Neuron (in vitro differentiated cells): ENCODE results near the gene NBEA.

Source experiments
- H2AFZ ChIP-seq: one replicate; pipeline ENCODE4 v1.6.1; 2013; ENCODE audit warnings: low read depth, mild to moderate bottlenecking, inconsistent platforms, low read length, moderate library complexity
- H3K27me3 ChIP-seq: one replicate; pipeline ENCODE4 v1.6.1; 2013; ENCODE audit warnings: low read length; ENCODE audit not compliant: insufficient read depth
- H3K36me3 ChIP-seq: one replicate; pipeline ENCODE4 v1.6.1; 2013; ENCODE audit warnings: low read length; ENCODE audit not compliant: insufficient read depth
- H3K4me1 ChIP-seq: one replicate; pipeline ENCODE4 v1.6.1; 2013; ENCODE audit warnings: low read length; ENCODE audit not compliant: insufficient read depth
- H3K4me3 ChIP-seq: 2 replicates; pipeline ENCODE4 v1.5.1; 2013; ENCODE audit warnings: mild to moderate bottlenecking, low read length, moderate library complexity
- H3K9me3 ChIP-seq: one replicate; pipeline ENCODE4 v1.6.1; 2013; ENCODE audit warnings: low read length

Gene NBEA

GRCh38 chr13:35561540-35561939 lies 619.5 kb downstream of the NBEA start:
- Histone ChIP-seq H3K9me3 (no peaks in the 10 kb centered on the region), H3K4me3 (no peak overlapping the region), H3K27me3 (no peaks in the 10 kb centered on the region), H3K4me1 (no peaks in the 10 kb centered on the region), H2AFZ (no peak overlapping the region), H3K36me3 (no peaks in the 10 kb centered on the region)

GRCh38 chr13:35565273-35565672 lies 623.2 kb downstream of the NBEA start:
- Histone ChIP-seq H3K36me3 (no peaks in the 10 kb centered on the region), H3K27me3 (no peaks in the 10 kb centered on the region), H3K9me3 (no peaks in the 10 kb centered on the region), H3K4me3 (no peak overlapping the region), H3K4me1 (no peaks in the 10 kb centered on the region), H2AFZ (no peak overlapping the region)

GRCh38 chr13:35566340-35566739 lies 624.3 kb downstream of the NBEA start:
- no peaks in the 10 kb centered on the region for H3K9me3 ChIP-seq
- H3K27me3 ChIP-seq: no peaks in the 10 kb centered on the region
- H3K4me1 ChIP-seq: peaks cover 3% of the 10 kb centered on the region
- no peak overlapping the region for H2AFZ ChIP-seq
- H3K36me3 ChIP-seq: no peaks in the 10 kb centered on the region
- no peak overlapping the region for H3K4me3 ChIP-seq

- Histone ChIP-seq H3K27me3 (no peaks in the 10 kb centered on the region), H3K36me3 (no peaks in the 10 kb centered on the region), H3K4me3 (no peak overlapping the region), H3K4me1 (peaks cover 9% of the 10 kb centered on the region), H3K9me3 (no peaks in the 10 kb centered on the region), H2AFZ (no peak overlapping the region)
These were observed 625.4 kb downstream of the NBEA start for GRCh38 chr13:35567406-35567980.

- H2AFZ ChIP-seq: peak overlapping the region; percentile 47
- peaks cover 25% of the 10 kb centered on the region for H3K4me1 ChIP-seq
- no peak overlapping the region for H3K4me3 ChIP-seq
- no peaks in the 10 kb centered on the region for H3K9me3 ChIP-seq
- no peaks in the 10 kb centered on the region for H3K27me3 ChIP-seq
- H3K36me3 ChIP-seq: no peaks in the 10 kb centered on the region
These were observed 631.6 kb downstream of the NBEA start for GRCh38 chr13:35573639-35574038.

GRCh38 chr13:35592457-35592856 lies 650.4 kb downstream of the NBEA start:
- H3K27me3 ChIP-seq: no peaks in the 10 kb centered on the region
- H2AFZ ChIP-seq: no peak overlapping the region
- H3K36me3 ChIP-seq: no peaks in the 10 kb centered on the region
- no peaks in the 10 kb centered on the region for H3K9me3 ChIP-seq
- H3K4me1 ChIP-seq: no peaks in the 10 kb centered on the region
- no peak overlapping the region for H3K4me3 ChIP-seq

- H3K9me3 ChIP-seq: no peaks in the 10 kb centered on the region
- no peak overlapping the region for H3K4me3 ChIP-seq
- no peaks in the 10 kb centered on the region for H3K27me3 ChIP-seq
- no peaks in the 10 kb centered on the region for H3K36me3 ChIP-seq
- H3K4me1 ChIP-seq: peaks cover 3% of the 10 kb centered on the region
- no peak overlapping the region for H2AFZ ChIP-seq
These were observed 651.6 kb downstream of the NBEA start for GRCh38 chr13:35593651-35594050.

- Histone ChIP-seq H3K36me3 (no peaks in the 10 kb centered on the region), H3K9me3 (no peaks in the 10 kb centered on the region), H2AFZ (no peak overlapping the region), H3K4me1 (peaks cover 3% of the 10 kb centered on the region), H3K27me3 (no peaks in the 10 kb centered on the region), H3K4me3 (no peak overlapping the region)
These were observed 652.0 kb downstream of the NBEA start for GRCh38 chr13:35594096-35594495.

- Histone ChIP-seq H3K36me3 (no peaks in the 10 kb centered on the region), H2AFZ (no peak overlapping the region), H3K4me1 (peaks cover 3% of the 10 kb centered on the region), H3K9me3 (no peaks in the 10 kb centered on the region), H3K4me3 (no peak overlapping the region), H3K27me3 (no peaks in the 10 kb centered on the region)
These were observed 653.1 kb downstream of the NBEA start for GRCh38 chr13:35595181-35595580.

- Histone ChIP-seq H3K4me3 (no peak overlapping the region), H3K27me3 (no peaks in the 10 kb centered on the region), H3K36me3 (no peaks in the 10 kb centered on the region), H2AFZ (no peak overlapping the region), H3K9me3 (no peaks in the 10 kb centered on the region), H3K4me1 (peaks cover 3% of the 10 kb centered on the region)
These were observed 654.4 kb downstream of the NBEA start for GRCh38 chr13:35596321-35597030.

- Histone ChIP-seq H3K36me3 (no peaks in the 10 kb centered on the region), H3K4me3 (no peak overlapping the region), H3K9me3 (no peaks in the 10 kb centered on the region), H2AFZ (no peak overlapping the region), H3K4me1 (peaks cover 3% of the 10 kb centered on the region), H3K27me3 (no peaks in the 10 kb centered on the region)
These were observed 655.4 kb downstream of the NBEA start for GRCh38 chr13:35597451-35597850.

GRCh38 chr13:35598233-35598632 lies 656.2 kb downstream of the NBEA start:
- no peaks in the 10 kb centered on the region for H3K27me3 ChIP-seq
- H3K4me1 ChIP-seq: peaks cover 3% of the 10 kb centered on the region

GRCh38 chr13:35598790-35599369 lies 656.8 kb downstream of the NBEA start:
- Histone ChIP-seq H2AFZ (no peak overlapping the region), H3K9me3 (no peaks in the 10 kb centered on the region), H3K27me3 (no peaks in the 10 kb centered on the region), H3K4me3 (no peak overlapping the region), H3K4me1 (peaks cover 3% of the 10 kb centered on the region), H3K36me3 (no peaks in the 10 kb centered on the region)

More at GRCh38 chr13:35598233-35598632, 656.2 kb downstream of the NBEA start:
- no peak overlapping the region for H3K4me3 ChIP-seq
- no peak overlapping the region for H2AFZ ChIP-seq
- no peaks in the 10 kb centered on the region for H3K36me3 ChIP-seq
- no peaks in the 10 kb centered on the region for H3K9me3 ChIP-seq
